ENCODE data around the gene SERTAD4. TPM values are rescaled to one million over a fixed set of nuclear protein-coding genes. Genes with fewer than 3 reads are reported as not detected.

The SERTAD4 gene
- total RNA-seq, 6 experiments from 2014 or later = 2.3 to 5.2 (median 3.9) TPM

- Mint-ChIP-seq H3K36me3 (ENCODE audit: low read depth) (peaks cover 17% of the 10 kb centered on the region), H3K9me3 (peaks cover 21% of the 10 kb centered on the region), H3K4me1 (ENCODE audit: low read depth) (no peaks in the 10 kb centered on the region), H3K4me3 (no peak overlapping the region), H3K27me3 (ENCODE audit: insufficient read depth) (peaks cover 14% of the 10 kb centered on the region), H3K27ac (no peak overlapping the region)
- no peak for DNase-seq
- TF ChIP-seq CTCF (IDR thresholded peaks at IDR 0.05) = no peak
Measured at GRCh38 chr1:210280221-210280620, 47.6 kb downstream of the SERTAD4 start.

GRCh38 chr1:210288116-210288515, 55.5 kb downstream of the SERTAD4 start:
- Mint-ChIP-seq H3K27me3 (ENCODE audit: insufficient read depth) (peaks cover 14% of the 10 kb centered on the region), H3K4me1 (ENCODE audit: low read depth) (peaks cover 17% of the 10 kb centered on the region), H3K27ac (no peak overlapping the region), H3K9me3 (no peaks in the 10 kb centered on the region), H3K4me3 (no peak overlapping the region), H3K36me3 (ENCODE audit: low read depth) (no peaks in the 10 kb centered on the region)
- no peak for TF ChIP-seq CTCF (IDR thresholded peaks at IDR 0.05)
- no peak for DNase-seq

- Mint-ChIP-seq H3K27me3 (ENCODE audit: insufficient read depth) (peaks cover 11% of the 10 kb centered on the region), H3K36me3 (ENCODE audit: low read depth) (no peaks in the 10 kb centered on the region), H3K9me3 (no peaks in the 10 kb centered on the region), H3K4me3 (no peak overlapping the region), H3K27ac (no peak overlapping the region), H3K4me1 (ENCODE audit: low read depth) (peaks cover 23% of the 10 kb centered on the region)
- no peak for DNase-seq
- TF ChIP-seq CTCF (IDR thresholded peaks at IDR 0.05) = no peak
Measured at GRCh38 chr1:210289248-210289647, 56.7 kb downstream of the SERTAD4 start.

GRCh38 chr1:210291081-210291764, 58.6 kb downstream of the SERTAD4 start:
- Mint-ChIP-seq H3K36me3 (ENCODE audit: low read depth) (no peaks in the 10 kb centered on the region), H3K27ac (no peak overlapping the region), H3K27me3 (ENCODE audit: insufficient read depth) (peaks cover 10% of the 10 kb centered on the region), H3K4me3 (no peak overlapping the region), H3K9me3 (no peaks in the 10 kb centered on the region), H3K4me1 (ENCODE audit: low read depth) (peaks cover 43% of the 10 kb centered on the region)
- no peak for TF ChIP-seq CTCF (IDR thresholded peaks at IDR 0.05)
- DNase-seq = no peak

GRCh38 chr1:210291786-210292230, 59.2 kb downstream of the SERTAD4 start:
- no peak for TF ChIP-seq CTCF (IDR thresholded peaks at IDR 0.05)
- no peaks in the 10 kb centered on the region for H3K36me3 Mint-ChIP-seq (ENCODE audit: low read depth)
- peaks cover 10% of the 10 kb centered on the region for H3K27me3 Mint-ChIP-seq (ENCODE audit: insufficient read depth)
- peaks cover 48% of the 10 kb centered on the region for H3K4me1 Mint-ChIP-seq (ENCODE audit: low read depth)
- H3K27ac Mint-ChIP-seq = peak overlapping the region; percentile 91; the same call in 1 of the 2 replicates
- H3K9me3 Mint-ChIP-seq = no peaks in the 10 kb centered on the region
- DNase-seq = peak; percentile 57
- peak overlapping the region; percentile 91 for H3K4me3 Mint-ChIP-seq
